NCI-H2227 treated with DMSO at 0.1 percent for 48 hours (cell line): ENCODE data around the gene DAPK3.
"Not testable (repeated sequence)": the region's sequence is repeated elsewhere in the genome, so short reads cannot be mapped to it uniquely, and the experiment has no call there.

Experiments
- DNase-seq: peaks from one replicate; lab custom pipeline; 2025; lab: John Stamatoyannopoulos, UW

Gene DAPK3

DNA sequence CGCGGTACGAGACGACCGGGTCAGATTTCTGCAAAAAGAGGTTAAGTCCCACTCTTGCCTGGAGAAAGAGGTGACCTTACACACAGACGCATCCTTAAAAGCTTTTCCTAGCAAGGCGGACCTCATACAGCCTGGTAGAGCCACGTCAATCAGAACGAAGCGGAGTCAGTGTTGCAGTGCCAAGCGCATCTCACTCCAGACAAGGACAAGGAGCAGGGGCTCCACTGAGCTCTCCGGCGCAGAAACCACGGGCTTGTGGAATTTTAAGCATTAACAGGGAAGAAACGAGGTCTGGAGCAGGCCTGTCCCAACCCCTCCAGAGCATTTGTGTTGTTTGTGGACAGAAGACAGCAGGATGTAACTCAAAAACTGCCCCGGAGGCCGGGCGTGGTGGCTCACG, 7.2 kb upstream of the DAPK3 start:
- no peak for DNase-seq

- DNase-seq: no peak
Measured at GRCh38 chr19:3977242-3978143, 6.6 kb upstream of the DAPK3 start.

DNA sequence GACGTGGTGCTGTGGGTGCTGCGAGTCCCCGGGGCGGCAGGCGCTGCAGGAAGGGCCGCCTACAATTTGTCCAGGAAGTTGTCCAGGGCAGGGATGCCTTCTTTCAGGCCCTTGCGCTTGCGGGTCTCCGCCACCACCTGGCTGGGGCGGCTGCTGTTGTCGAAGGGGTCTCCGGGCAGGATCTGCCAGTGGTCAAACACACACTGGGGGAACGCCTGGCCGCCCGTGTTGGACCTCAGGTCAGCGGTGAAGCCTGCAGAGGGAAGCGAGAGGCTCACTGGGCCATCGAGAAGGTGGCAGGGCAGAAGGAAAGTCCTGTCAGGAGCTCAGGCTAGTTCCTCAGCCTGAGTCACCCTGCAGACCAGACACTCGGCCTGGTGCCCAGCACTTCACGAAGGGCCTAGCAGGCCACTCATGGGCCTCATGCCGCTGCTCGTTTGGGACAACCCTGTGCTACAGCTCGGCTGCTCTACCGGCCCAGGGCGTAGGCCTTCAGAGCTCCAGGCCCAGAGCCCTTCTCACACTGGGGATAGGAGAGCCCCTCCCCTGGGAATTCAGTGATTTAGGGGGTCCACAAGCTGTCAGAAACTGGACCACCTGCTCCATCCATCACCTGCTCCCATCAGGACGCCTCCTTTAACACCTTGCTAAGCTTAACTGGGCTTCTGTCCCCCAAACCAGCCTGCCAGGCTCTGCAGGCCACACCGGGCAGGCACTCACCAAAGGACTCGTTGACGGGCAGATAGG, 5.8 kb upstream of the DAPK3 start:
- no peak for DNase-seq

DNA sequence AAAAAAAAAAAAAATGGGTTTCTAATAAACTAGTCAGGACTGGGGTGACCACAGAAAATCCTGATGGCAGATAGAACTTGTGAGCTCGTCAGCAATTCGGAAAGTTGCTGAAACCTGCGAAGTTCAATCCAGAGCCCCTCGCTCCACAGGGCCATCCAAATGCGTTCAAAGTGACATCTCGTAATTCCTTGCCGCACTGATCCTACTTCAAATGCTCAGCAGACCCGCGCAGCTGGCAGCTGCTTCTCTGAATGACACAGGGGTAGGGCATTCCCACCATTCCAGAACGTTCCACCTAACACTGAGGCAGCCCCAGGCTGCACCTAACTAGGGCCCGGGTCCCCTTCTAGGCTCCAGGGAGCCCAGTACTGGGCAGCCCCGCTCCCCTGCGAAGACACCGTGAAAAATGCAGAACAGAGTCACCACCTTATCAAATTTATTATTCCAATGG, 4.8 kb upstream of the DAPK3 start:
- no peak for DNase-seq

GRCh38 chr19:3975144-3975543, 4.2 kb upstream of the DAPK3 start:
- no peak for DNase-seq

DNA sequence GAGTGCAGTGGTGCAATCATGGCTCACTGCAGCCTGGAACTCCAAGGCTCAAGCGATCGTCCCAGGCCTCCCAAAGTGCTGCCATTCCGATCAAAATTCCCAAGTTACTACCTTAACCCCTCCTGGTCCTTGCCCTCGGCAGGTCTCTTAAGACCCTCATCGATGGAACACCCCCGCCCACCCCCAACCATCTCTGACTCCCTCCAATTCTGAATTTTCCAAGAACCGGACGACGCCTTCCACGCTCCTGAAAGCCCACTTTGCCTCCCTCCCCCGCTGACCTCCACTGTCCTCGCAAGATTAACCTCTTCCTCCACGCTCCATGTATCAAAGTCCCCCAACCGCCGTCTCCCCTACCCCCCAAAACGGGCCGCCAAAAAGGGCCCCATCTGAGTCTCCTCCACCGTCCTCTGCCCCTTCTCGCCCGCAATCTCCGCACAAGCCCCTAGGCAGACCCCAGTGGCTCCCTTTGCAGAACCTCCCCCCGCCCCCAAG, 539 bp downstream of the DAPK3 start:
- no peak for DNase-seq

DNA sequence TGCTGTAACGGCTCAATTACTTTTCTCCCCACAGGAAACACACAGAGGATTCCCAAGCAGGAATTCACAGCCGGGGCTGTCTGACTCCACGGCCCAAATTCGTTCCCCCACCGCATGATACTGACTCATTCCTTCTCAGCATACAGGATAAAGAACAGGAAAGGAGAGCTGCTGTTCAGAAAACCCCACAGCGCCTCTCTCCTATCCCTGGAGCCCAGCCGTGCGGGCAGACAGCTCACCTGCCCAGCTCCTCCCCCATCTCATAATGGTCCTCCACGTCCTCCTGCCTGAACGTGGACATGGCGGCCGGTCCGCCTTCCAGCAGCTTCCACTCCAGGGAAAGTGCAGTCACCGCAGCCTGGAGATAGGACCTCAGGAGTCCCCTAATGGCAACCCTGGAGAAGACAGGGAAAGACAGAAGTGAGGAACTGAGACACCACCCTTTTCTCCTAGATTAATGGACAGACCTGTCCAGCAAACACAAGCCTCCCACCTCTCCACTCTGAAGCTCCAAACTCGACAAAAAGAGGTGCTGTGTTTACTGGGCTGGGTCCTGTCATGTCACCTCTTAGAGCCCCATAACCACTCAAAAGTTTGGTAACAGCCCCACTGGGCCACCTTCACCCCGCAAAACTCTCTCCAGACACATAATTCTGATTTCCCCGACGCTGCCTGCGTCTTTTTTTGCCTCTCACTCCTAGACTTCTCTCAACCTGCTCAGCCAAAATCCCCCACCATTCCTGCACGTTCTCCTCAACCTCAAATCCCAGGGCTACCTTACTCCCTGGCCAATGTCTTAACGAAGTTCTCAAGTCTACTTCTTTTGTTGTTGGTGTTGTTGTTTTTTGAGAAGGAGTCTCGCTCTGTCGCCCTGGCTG, 1.2 kb downstream of the DAPK3 start:
- DNase-seq: peak; percentile 19

DNA sequence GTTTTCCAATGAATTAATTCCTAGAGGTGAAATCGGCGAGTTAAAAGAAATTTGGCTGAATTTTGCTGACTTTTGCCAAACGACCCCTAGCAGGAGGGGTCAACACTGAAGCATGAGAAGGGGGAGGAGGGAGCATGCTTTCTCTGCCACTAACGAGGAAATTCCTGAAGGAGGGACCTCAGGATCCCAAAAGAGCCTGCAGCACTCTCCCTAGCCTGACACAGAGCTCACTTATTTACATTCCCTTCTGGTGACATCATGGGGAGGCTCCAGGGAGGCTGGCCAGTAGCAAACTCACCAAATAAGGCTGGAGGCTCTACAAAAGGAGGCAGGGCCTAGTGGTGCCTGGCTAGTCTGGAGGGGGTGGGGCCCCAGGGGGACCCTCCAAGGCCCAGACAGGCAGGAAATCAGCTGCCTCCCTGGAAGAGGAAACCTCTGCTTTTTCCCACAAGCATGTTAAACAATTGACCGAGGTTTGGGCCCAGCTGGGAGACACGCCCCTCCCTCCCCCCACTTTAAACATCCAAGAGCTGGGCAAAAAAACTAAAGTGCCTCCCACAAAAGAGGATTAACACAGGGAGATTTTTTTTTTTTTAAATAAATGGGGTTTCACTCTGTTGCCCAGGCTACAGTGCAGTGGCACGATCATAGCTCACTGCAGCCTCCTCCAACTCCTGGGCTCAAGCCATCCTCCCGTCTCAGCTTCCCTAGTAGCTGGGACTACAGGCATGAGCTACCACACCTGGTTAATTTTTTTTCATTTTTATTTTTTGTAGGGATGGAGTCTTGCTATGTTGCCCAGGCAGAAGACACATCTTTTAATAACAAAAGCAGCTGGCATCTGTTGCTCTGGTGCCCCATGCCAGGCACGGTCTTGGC, 2.1 kb downstream of the DAPK3 start:
- peak; percentile 8 for DNase-seq

GRCh38 chr19:3967983-3968382, 2.9 kb downstream of the DAPK3 start:
- DNase-seq: not testable (repeated sequence)

DNA sequence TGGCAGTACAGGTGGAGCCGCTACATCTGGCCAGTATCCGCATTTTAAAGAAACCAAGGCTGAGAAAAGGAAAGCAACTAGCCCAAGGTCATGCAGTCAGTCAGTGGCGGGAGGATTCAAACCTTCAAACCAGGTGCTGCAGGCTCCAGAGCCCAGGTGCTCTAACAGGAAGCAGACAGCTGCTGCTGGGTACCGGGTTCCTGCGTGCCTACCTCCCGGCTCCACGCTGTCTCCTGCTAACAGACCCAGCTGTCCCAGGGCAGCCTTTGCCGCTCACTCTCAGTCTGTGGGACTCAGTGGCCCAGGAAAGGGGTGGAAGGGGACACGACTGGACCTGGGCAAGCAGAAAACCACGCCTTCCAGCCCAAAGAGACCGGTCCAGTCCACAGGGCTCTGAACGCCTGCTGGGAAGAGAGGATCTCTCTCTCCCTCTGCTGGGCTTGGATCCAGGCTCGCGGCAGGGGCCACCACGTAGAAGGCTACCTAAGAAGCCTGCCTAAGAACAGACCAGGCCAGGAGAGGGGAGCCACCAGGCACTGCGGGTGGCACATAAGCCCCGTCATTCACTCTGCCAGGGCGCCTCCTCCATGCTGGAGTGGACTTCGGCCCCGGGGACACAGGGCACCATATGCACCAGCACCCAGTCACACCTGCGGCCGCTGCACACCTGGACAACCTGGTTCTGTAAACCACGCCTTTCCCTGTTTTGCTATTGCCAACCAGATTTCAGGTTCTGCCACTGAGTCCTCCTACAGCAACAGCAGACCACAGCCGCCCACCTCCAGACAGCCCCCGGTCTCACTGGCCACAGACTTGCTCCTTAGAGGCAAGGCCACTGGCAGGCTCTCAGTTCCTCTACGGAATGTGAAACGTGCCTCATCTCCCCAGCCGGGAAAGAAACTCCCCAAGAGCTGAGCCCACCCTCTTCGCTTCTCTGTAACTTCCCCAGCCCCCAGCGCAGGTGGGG, 4.6 kb downstream of the DAPK3 start:
- DNase-seq: no peak

- DNase-seq: no peak
Measured at GRCh38 chr19:3964256-3965194, 6.4 kb downstream of the DAPK3 start.

DNA sequence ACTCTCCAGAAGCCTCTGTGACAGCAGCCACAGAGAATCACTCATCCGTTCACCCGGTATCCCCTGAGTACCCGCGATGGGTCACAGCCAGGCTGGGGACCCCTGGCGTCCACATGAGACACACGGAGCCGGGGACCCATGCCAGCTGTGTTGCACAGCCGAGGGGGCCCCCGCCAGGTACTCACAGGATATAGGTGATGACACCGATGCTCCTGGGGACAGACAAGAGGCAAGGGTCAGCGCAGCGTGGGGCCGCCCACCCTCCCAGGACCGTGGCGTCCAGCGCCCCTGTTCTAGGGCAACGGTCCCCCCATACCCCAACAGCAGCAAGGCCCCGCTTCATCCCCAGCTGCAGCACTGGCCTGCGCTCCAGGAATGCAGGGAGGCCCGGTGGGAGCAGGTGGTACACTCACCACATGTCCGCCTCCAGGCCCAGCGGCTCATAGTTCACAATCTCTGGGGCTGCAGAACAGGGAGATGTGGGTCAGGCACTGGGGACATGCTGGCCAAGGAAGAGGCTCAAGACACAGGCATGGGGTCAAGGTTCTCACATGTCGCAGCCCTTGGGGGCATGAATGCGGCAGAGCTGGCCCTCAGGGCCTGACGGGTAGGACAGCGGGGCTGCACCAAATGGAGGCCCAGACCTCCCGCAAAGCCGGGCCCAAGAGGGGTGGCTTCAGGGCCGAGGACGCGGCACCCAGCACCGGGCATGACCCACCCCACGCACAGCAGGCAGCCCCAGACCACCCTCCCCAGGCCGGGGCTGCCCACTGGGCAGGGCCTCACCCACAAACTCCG, 7.2 kb downstream of the DAPK3 start:
- DNase-seq: no peak

DNA sequence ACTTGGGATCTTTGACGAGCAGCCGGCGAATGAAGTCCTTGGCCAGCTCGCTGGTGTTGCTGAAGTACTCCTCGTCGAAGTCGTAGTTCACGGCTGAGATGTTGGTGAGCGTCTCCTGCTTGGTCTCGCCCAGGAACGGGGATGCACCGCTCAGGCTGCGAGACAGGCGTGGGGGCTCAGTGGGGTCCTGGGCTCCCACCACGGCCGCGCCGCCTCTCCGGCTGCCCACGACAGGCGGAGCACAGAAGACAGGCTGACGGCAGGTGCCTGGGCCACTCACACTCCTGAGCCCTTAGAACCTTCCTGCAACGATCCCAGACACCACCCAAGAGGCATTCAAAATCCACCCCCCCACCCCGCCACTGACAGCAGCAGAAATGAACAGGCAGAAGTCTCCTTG, 9.9 kb downstream of the DAPK3 start:
- DNase-seq: no peak

GRCh38 chr19:3959766-3960131, 11.2 kb downstream of the DAPK3 start:
- no peak for DNase-seq

DNA sequence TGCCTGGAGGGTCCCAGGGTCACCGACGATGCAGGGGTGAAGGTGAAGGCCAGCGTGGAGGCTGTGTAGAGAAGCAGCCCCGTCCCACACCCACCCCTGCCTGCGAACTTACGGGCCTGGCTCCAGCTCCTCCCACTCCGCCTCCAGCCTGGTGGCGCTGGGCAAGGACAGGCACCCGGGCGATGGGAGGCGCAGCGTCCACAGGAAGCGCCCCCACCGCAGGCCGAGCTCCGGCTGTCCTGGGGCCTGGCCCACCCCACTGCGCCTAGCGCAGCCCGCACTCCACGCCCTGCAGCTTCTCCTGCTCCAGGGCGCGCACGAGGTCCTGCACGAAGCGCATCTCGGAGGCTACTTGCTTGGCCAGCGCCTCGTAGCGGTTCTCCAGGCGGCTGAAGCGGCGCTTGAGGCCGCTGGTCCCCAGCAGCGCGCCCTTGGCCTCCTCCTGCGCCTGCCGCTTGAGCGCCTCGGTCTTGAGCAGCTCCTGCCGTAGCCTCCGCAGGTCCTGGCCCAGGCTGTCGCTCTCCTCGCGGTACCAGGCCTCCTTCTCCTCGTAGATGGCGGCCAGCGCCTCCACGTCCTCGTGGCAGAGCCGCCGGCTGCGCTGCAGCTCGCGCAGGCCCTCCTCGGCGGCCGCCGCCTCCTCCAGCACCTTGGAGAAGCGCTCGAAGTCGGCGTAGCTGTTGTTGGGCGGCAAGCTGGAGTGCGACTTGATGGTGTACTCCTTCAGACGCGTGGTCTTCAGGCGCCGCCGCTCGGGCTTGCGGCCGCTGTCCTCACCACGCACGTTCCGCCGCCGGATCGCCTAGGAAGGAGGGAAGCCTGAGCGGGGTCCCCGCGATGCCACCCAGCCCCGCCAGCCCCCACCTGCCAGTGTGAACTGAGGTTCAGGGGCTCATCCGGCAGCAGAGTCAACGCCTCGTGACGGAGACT, 11.8 kb downstream of the DAPK3 start:
- no peak for DNase-seq

- DNase-seq: no peak
Measured at GRCh38 chr19:3955688-3956087, 15.2 kb downstream of the DAPK3 start.

DNA sequence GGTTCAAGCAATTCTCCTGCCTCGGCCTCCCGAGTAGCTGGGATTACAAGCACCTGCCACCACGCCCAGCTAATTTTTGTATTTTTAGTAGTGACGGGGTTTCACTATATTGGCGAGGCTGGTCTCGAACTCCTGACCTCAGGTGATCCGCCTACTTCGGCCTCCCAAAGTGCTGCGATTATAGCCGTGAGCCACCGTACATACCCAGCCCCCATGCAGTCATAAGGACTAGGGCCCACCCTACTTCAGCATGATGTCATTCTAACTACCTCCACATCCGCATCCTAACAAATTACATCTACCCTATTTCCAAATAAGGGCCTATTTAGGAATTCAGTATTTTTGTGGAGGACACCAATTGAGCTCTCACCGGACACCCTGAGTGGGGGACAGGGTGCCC, 15.6 kb downstream of the DAPK3 start:
- DNase-seq: not testable (repeated sequence)
